Liver (tissue), 2 donors: Measurements from ENCODE around the gene TMEM131.

Source experiments
- CTCF ChIP-seq: fragments of 150-350 bp; IDR thresholded peaks from 2 replicates; pipeline ENCODE4 v1.5.1; 2017; ENCODE audit warnings: improper control_type of control experiment, low read depth, low read length; ENCODE audit not compliant: missing input control
- YY1 ChIP-seq: IDR thresholded peaks from 2 replicates; pipeline ENCODE4 v1.6.1; 2016; ENCODE audit warnings: antibody characterized with exemption, mild to moderate bottlenecking
- donor health status: healthy.

DNA sequence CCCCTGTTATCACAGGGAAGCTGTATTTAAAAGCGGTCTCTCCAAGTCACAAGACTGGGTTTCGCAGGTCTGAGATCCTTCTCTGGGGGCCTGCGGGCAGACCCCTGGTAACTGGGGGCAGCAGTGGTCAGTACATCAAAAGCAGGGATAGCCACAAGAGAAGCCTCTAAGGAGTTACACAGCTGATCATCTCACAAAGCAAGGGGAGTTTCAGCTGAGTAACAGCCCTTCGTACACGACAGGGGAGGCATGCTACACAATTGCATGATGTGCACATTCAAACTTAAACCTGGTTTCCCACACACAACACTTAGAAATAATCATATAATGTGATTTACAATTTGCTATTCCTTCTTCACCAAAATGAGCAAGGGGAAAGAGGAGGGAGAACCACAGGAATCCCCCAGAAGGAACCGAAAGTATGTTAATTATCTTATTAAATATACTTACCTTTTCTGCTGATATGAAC is 87.5 kb downstream of the TMEM131 start:
- no peak for TF ChIP-seq CTCF
- TF ChIP-seq YY1, result no peak
